A549 (cell line): Measurements from ENCODE around the gene PPM1L. TPM values are rescaled to one million over a fixed set of nuclear protein-coding genes. Genes with fewer than 3 reads are reported as not detected.

Experiments
- ATAC-seq, 2 experiments: fragments of 200-7000 bp in 1 of 2; fragments of >200 bp in 1 of 2; cut with Nextera tagmentation in 1 of 2; cut with Tn5 transposase in 1 of 2; 3 replicates each; pipeline versions ENCODE4 v1.8.0 to v1.9.1; 2018 to 2020; ENCODE audit warnings: mild to moderate bottlenecking in 1 of 2, moderate library complexity in 1 of 2
- CTCF ChIA-PET: fragments of 300-600 bp; sonication (Branson Sonifier 250); formaldehyde crosslinking; extraction: SDS; loops from one replicate; lab custom pipeline; 2021; ENCODE audit warnings: antibody characterized with exemption, inconsistent platforms; lab: Yijun Ruan, JAX
- POLR2A ChIA-PET: fragments of 350-600 bp; formaldehyde crosslinking; extraction: SDS; loops from one replicate; lab custom pipeline; 2021; ENCODE audit warnings: antibody characterized with exemption, inconsistent platforms; lab: Yijun Ruan, JAX
- DNase-seq, 2 experiments: peaks; one replicate each; pipeline versions ENCODE4 v3.0.0 to v3.0.0-alpha.2; 2011 to 2016; ENCODE audit warnings: low read depth in 1 of 2, low spot score in 1 of 2
- FAIRE-seq: peaks from 2 replicates; lab custom pipeline; 2011; peaks lifted over from hg19 to GRCh38; lab: Jason Lieb, UNC
- H3K27ac ChIP-seq, 2 experiments: fragments of >200 bp; sonication (Bioruptor Twin); formaldehyde crosslinking; 3 replicates each; pipeline ENCODE4 v1.5.1; 2016 to 2017
- H3K4me1 ChIP-seq: fragments of >200 bp; sonication (Bioruptor Twin); formaldehyde crosslinking; 3 replicates; pipeline ENCODE4 v1.6.1; 2016
- H3K4me2 ChIP-seq: fragments of >200 bp; sonication (Bioruptor Twin); formaldehyde crosslinking; 3 replicates; pipeline ENCODE4 v1.6.1; 2016
- H3K4me3 ChIP-seq: fragments of >200 bp; sonication (Bioruptor Twin); formaldehyde crosslinking; 3 replicates; pipeline ENCODE4 v1.5.1; 2016
- H3K9me3 ChIP-seq: fragments of >200 bp; sonication (Bioruptor Twin); formaldehyde crosslinking; 3 replicates; pipeline ENCODE4 v1.6.1; 2016
- ATOH8 ChIP-seq: fragments of 250-450 bp; sonication (Bioruptor Pico); IDR thresholded peaks from 2 replicates; pipeline ENCODE4 v1.5.0; 2020; ENCODE audit warnings: low read depth, mild to moderate bottlenecking, moderate library complexity
- CBX2 ChIP-seq: fragments of 200-600 bp; sonication (generic); IDR thresholded peaks from 2 replicates; pipeline ENCODE4 v1.6.1; 2016; ENCODE audit warnings: low read depth, mild to moderate bottlenecking, borderline replicate concordance
- CHD4 ChIP-seq: fragments of 200-600 bp; sonication (generic); IDR thresholded peaks from 2 replicates; pipeline ENCODE4 v1.6.1; 2016; ENCODE audit warnings: antibody characterized with exemption, mild to moderate bottlenecking, borderline replicate concordance
- E2F6 ChIP-seq: IDR thresholded peaks from 2 replicates; pipeline ENCODE4 v1.6.1; 2012; ENCODE audit warnings: low read depth, borderline replicate concordance
- EHMT2 ChIP-seq: fragments of 200-600 bp; sonication (generic); IDR thresholded peaks from 2 replicates; pipeline ENCODE4 v1.6.1; 2016; ENCODE audit warnings: antibody characterized with exemption, low read depth, mild to moderate bottlenecking, moderate library complexity
- EP300 ChIP-seq, 2 experiments: fragments of >200 bp; sonication (Bioruptor Twin); formaldehyde crosslinking; IDR thresholded peaks; 2 replicates in 1 of 2; 3 replicates in 1 of 2; pipeline ENCODE4 v1.6.1; 2016 to 2017
- GATA3 ChIP-seq: IDR thresholded peaks from 2 replicates; pipeline ENCODE4 v1.6.1; 2012; ENCODE audit warnings: borderline replicate concordance
- HES2 ChIP-seq: fragments of >200 bp; sonication (Bioruptor Twin); formaldehyde crosslinking; IDR thresholded peaks from 2 replicates; pipeline ENCODE4 v1.6.1; 2016
- HEYL ChIP-seq: fragments of 250-450 bp; sonication (Bioruptor Pico); IDR thresholded peaks from 2 replicates; pipeline ENCODE4 v1.8.0; 2021; ENCODE audit warnings: mild to moderate bottlenecking, moderate library complexity
- HOXA7 ChIP-seq: fragments of 250-450 bp; sonication (Bioruptor Pico); IDR thresholded peaks from 2 replicates; pipeline ENCODE4 v1.5.0; 2020; ENCODE audit warnings: mild to moderate bottlenecking, moderate library complexity
- HOXB5 ChIP-seq: fragments of 250-450 bp; sonication (Bioruptor Pico); IDR thresholded peaks from 2 replicates; pipeline ENCODE4 v1.5.0; 2020; ENCODE audit warnings: mild to moderate bottlenecking, moderate library complexity
- KDM1A ChIP-seq: fragments of 200-600 bp; sonication (generic); IDR thresholded peaks from 2 replicates; pipeline ENCODE4 v1.6.1; 2016; ENCODE audit warnings: low read depth, mild to moderate bottlenecking
- MYC ChIP-seq: IDR thresholded peaks from 2 replicates; pipeline ENCODE4 v1.6.1; 2012; ENCODE audit warnings: mild to moderate bottlenecking, inconsistent platforms, low read length, improper control_type of control experiment, borderline replicate concordance
- NPAS2 ChIP-seq: fragments of 250-450 bp; sonication (Bioruptor Pico); IDR thresholded peaks from 2 replicates; pipeline ENCODE4 v1.8.0; 2022; ENCODE audit warnings: mild to moderate bottlenecking, moderate library complexity, borderline replicate concordance
- PBX3 ChIP-seq: IDR thresholded peaks from 2 replicates; pipeline ENCODE4 v1.6.1; 2012
- PHF8 ChIP-seq: fragments of 200-600 bp; sonication (generic); IDR thresholded peaks from 2 replicates; pipeline ENCODE4 v1.6.1; 2016; ENCODE audit warnings: low read depth, mild to moderate bottlenecking, antibody characterized with exemption, moderate library complexity, borderline replicate concordance
- RAD21 ChIP-seq, 2 experiments: fragments of >200 bp in 1 of 2; sonication (Bioruptor Twin) in 1 of 2; formaldehyde crosslinking in 1 of 2; IDR thresholded peaks in 1 of 2; conservative IDR thresholded peaks in 1 of 2; 2 replicates in 1 of 2; 3 replicates in 1 of 2; pipeline ENCODE4 v1.6.1; 2012 to 2018; ENCODE audit warnings: inconsistent platforms in 1 of 2
- RARB ChIP-seq: fragments of 250-450 bp; sonication (Bioruptor Pico); IDR thresholded peaks from 2 replicates; pipeline ENCODE4 v1.8.0; 2021; ENCODE audit warnings: mild to moderate bottlenecking, moderate library complexity
- REST ChIP-seq: fragments of 200-600 bp; sonication (generic); IDR thresholded peaks from 2 replicates; pipeline ENCODE4 v1.6.1; 2016; ENCODE audit warnings: antibody characterized with exemption, mild to moderate bottlenecking, moderate library complexity
- RFX5 ChIP-seq: fragments of 450-650 bp; IDR thresholded peaks from 2 replicates; pipeline ENCODE4 v1.7.1; 2014; ENCODE audit warnings: antibody characterized with exemption, mild to moderate bottlenecking, moderate library complexity
- SREBF2 ChIP-seq: fragments of 450-650 bp; IDR thresholded peaks from 2 replicates; pipeline ENCODE4 v1.6.1; 2014; ENCODE audit warnings: mild to moderate bottlenecking, moderate library complexity
- TFCP2L1 ChIP-seq: fragments of 250-450 bp; sonication (Bioruptor Pico); IDR thresholded peaks from 2 replicates; pipeline ENCODE4 v1.5.0; 2021; ENCODE audit warnings: mild to moderate bottlenecking
- TP53 ChIP-seq: fragments of 250-450 bp; sonication (Bioruptor Pico); IDR thresholded peaks from 2 replicates; pipeline ENCODE4 v1.5.0; 2021; ENCODE audit warnings: mild to moderate bottlenecking, moderate library complexity
- WGBS: methylation state at CpG from one replicate; pipeline ENCODE4 v1.1.6; 2017; ENCODE audit errors: missing lambda C conversion rate; 5-methylcytosine and 5-hydroxymethylcytosine counted together
- polyA plus RNA-seq, 4 experiments: library from polyadenylated mRNA; depleted of rRNA in 3 of 4; stranded (reverse); fragments of >200 nt; fragmentation: RNase III in 1 of 4; extraction: RNeasy Plus Mini Kit Qiagen cat#74134 plus additional on column Dnase treatment in 1 of 4; gene quantifications; 2 replicates in 3 of 4; 3 replicates in 1 of 4; pipeline ENCODE4 v1.2.3, GENCODE V29; 2011 to 2017

PPM1L gene
- polyA plus RNA-seq, 2 of the 4 experiments (the other 2 are of a cell fraction): 0.27 to 0.45 TPM

GRCh38 chr3:161073181-161073580 lies 317.1 kb downstream of the PPM1L start (continued):
- no peak for TF ChIP-seq RARB

- DNase-seq: no peak
- POLR2A ChIA-PET: no interaction called here
- Histone ChIP-seq H3K4me3 (no peak overlapping the region), H3K4me1 (no peaks in the 10 kb centered on the region)
- TF ChIP-seq ATOH8 (CRISPR knock-in tag): no peak
- no peak for TF ChIP-seq NPAS2
- TF ChIP-seq HOXB5 (CRISPR knock-in tag): no peak
- TF ChIP-seq MYC: no peak
- no peak for TF ChIP-seq REST
- TF ChIP-seq SREBF2: no peak
- no peak for TF ChIP-seq HOXA7
- TF ChIP-seq, all 56 proteins: peak for 0
- CTCF ChIA-PET: no interaction called here
- ATAC-seq: no peak
- no peak for FAIRE-seq
- Histone ChIP-seq H3K27ac (no peak overlapping the region), H3K4me2 (no peak overlapping the region), H3K9me3 (no peaks in the 10 kb centered on the region)
- WGBS: 62% methylated on average over 4 of the region's 4 CpGs
Measured at GRCh38 chr3:161081633-161082032, 325.6 kb downstream of the PPM1L start.

GRCh38 chr3:161082063-161082462 lies 326.0 kb downstream of the PPM1L start:
- no peak for TF ChIP-seq PHF8
- TF ChIP-seq EP300 (IDR thresholded peaks at IDR 0.05): no peak
- TF ChIP-seq ATOH8 (CRISPR knock-in tag): no peak
- TF ChIP-seq CBX2: no peak
- no peak for TF ChIP-seq KDM1A
- no peak for TF ChIP-seq RAD21 (conservative IDR thresholded peaks at IDR 0.05 in 1 of 2, IDR thresholded peaks at IDR 0.05 in 1 of 2)
- TF ChIP-seq EHMT2: no peak
- no peak for TF ChIP-seq TP53
- no peak for TF ChIP-seq CHD4
- no peak for TF ChIP-seq HEYL (CRISPR knock-in tag)
- TF ChIP-seq PBX3: no peak
- no peak for TF ChIP-seq E2F6
- TF ChIP-seq HES2: no peak
- TF ChIP-seq RFX5: no peak
- TF ChIP-seq GATA3: no peak
- TF ChIP-seq TFCP2L1 (CRISPR knock-in tag): no peak
- TF ChIP-seq HOXA7: no peak
- Histone ChIP-seq H3K4me2 (no peak overlapping the region), H3K4me1 (no peaks in the 10 kb centered on the region), H3K27ac (no peak overlapping the region), H3K4me3 (no peak overlapping the region), H3K9me3 (no peaks in the 10 kb centered on the region)
- DNase-seq (no peak), ATAC-seq (no peak), FAIRE-seq (no peak)
- ChIA-PET CTCF (interaction anchor here (1.8 kb wide), 1 partner anchor 15 kb away, joined by 4 read pairs; no protein-coding TSS in a partner anchor), POLR2A (no interaction called here)
- 10% methylated on average over 2 of the region's 2 CpGs for WGBS
